ENCODE measurements around the gene ECHDC3.

DNA sequence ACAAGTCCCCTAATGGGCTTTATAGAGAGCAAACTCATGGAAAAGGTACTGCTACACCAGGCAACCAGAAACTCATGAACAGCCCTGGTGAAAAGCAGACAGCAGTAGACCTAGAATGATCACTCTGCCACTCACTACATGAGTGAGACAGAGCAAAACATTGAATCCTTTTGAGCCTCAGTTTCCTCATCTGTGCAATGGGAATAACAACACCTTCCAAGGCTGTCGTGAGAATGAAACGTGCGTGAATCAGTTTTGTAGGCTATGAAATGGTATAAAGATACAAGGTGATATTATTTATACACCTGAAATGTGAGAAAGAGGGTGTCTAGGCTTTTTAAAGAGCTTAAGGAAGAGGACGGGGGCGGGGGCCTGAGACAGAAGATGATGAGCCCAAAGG is 66.6 kb downstream of the ECHDC3 start:
- TF ChIP-seq, protein P1, sequence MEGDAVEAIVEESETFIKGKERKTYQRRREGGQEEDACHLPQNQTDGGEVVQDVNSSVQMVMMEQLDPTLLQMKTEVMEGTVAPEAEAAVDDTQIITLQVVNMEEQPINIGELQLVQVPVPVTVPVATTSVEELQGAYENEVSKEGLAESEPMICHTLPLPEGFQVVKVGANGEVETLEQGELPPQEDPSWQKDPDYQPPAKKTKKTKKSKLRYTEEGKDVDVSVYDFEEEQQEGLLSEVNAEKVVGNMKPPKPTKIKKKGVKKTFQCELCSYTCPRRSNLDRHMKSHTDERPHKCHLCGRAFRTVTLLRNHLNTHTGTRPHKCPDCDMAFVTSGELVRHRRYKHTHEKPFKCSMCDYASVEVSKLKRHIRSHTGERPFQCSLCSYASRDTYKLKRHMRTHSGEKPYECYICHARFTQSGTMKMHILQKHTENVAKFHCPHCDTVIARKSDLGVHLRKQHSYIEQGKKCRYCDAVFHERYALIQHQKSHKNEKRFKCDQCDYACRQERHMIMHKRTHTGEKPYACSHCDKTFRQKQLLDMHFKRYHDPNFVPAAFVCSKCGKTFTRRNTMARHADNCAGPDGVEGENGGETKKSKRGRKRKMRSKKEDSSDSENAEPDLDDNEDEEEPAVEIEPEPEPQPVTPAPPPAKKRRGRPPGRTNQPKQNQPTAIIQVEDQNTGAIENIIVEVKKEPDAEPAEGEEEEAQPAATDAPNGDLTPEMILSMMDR (IDR thresholded peaks at IDR 0.05; ENCODE audit: control extremely low read depth in 1 of 3, insufficient read depth in 1 of 3, low read depth in 1 of 3, low read length in 3 of 3) = no peak
- TF ChIP-seq SIN3A (conservative IDR thresholded peaks at IDR 0.05 in 1 of 2, IDR thresholded peaks at IDR 0.05 in 1 of 2; ENCODE audit: low read depth in 1 of 2, low read length in 2 of 2) (no peak), TBP (IDR thresholded peaks at IDR 0.05; ENCODE audit: low read depth, low read length) (no peak), SP2 (IDR thresholded peaks at IDR 0.05; ENCODE audit: low read length) (no peak), NRF1 (IDR thresholded peaks at IDR 0.05; ENCODE audit: low read depth, low read length) (no peak)

Data from H1 (cell line).